ENCODE results near the gene CACNA1H. TPM values are rescaled to one million over a fixed set of nuclear protein-coding genes. Genes with fewer than 3 reads are reported as not detected.

CACNA1H gene
- total and polyA plus RNA-seq, 2 of the 8 experiments (the other 6 are each of a cell fraction or from before 2014, with no cell fraction given): 14.0 to 28.7 TPM

DNA sequence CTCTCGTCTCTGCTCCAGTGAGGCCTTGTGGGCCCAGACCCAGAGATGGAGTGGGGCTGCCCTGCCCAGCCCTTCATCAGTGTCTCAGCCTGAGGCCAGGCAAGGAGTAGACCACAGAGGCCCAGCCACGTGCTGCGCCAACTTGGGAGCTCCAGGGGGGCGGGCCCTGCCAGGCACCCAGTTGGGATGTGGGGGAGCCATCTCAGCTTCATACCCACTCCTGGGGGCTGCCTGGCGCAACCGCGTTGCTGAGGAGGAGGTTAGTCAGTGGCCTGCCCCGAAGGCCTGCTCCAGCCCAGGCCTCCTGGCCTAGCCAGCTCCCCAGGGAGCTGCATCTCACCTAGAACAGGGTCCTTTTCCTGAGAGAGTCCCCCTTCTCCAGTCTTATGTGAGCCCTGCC, 60.3 kb downstream of the CACNA1H start:
- no peak overlapping the region for H2BK20ac ChIP-seq (ENCODE audit: low read length)
- no peak overlapping the region for H3K18ac ChIP-seq (ENCODE audit: extremely low read depth, low read length)
- no peak overlapping the region for H2BK12ac ChIP-seq (ENCODE audit: low read depth, low read length)
- peaks cover 0 to 8% of the 10 kb centered on the region in 2 experiments for H4K20me1 ChIP-seq (replicated peaks in 1 of 2; ENCODE audit: control insufficient read depth in 1 of 2, insufficient read depth in 2 of 2, low read length in 2 of 2)
- no peak overlapping the region for H3K14ac ChIP-seq (ENCODE audit: insufficient read length)
- H2BK120ac ChIP-seq (replicated peaks; ENCODE audit: low read depth, low read length): no peak overlapping the region
- H2AK5ac ChIP-seq (ENCODE audit: low read depth, low read length): no peak overlapping the region
- no peak overlapping the region for H3K23ac ChIP-seq (ENCODE audit: insufficient read length)
- no peak overlapping the region for H3K4me2 ChIP-seq (ENCODE audit: insufficient read depth in 1 of 2, low read depth in 2 of 2, low read length in 2 of 2)
- H2BK5ac ChIP-seq (ENCODE audit: low read depth, low read length): no peak overlapping the region
- no peak overlapping the region for H3K4me3 ChIP-seq (ENCODE audit: extremely low read depth in 1 of 4, insufficient read depth in 2 of 4, low read depth in 3 of 4, low read length in 4 of 4)
- no peaks in the 10 kb centered on the region for H3K23me2 ChIP-seq (ENCODE audit: low read depth, low read length)
- H3K56ac ChIP-seq (replicated peaks; ENCODE audit: insufficient read length, low read depth, low read length): no peak overlapping the region
- peaks cover 4 to 70% (median 9%) of the 10 kb centered on the region in 4 experiments; a peak in 5 of 8 replicates for H3K36me3 ChIP-seq (ENCODE audit: control insufficient read depth in 2 of 4, insufficient read depth in 4 of 4, low read length in 3 of 4)
- H2AFZ ChIP-seq (ENCODE audit: low read length): no peak overlapping the region
- no peak overlapping the region for H2BK15ac ChIP-seq (ENCODE audit: low read length)
- no peaks in the 10 kb centered on the region for H3K4me1 ChIP-seq (replicated peaks in 1 of 4; ENCODE audit: control insufficient read depth in 3 of 4, insufficient read depth in 4 of 4, low read length in 3 of 4)
- FAIRE-seq (no peak), DNase-seq (ENCODE audit: low read depth in 1 of 2, low spot score in 2 of 2) (no peak)
- H3K27ac ChIP-seq (ENCODE audit: low read depth, low read length): no peak overlapping the region
- H3K9me3 ChIP-seq (ENCODE audit: insufficient read depth in 2 of 2, low read depth in 1 of 2, low read length in 1 of 2): no peaks in the 10 kb centered on the region
- POLR2A ChIA-PET (ENCODE audit: partially characterized antibody): no interaction called here
- CTCF ChIA-PET (ENCODE audit: partially characterized antibody): no interaction called here
- no peaks in the 10 kb centered on the region for H3K79me2 ChIP-seq (ENCODE audit: control insufficient read depth in 1 of 2, insufficient read depth in 2 of 2, low read length in 2 of 2)
- no peaks in the 10 kb centered on the region for H3K79me1 ChIP-seq (ENCODE audit: low read depth, low read length)
- no peaks in the 10 kb centered on the region for H3K27me3 ChIP-seq (replicated peaks in 1 of 4; ENCODE audit: control insufficient read depth in 3 of 4, extremely low read depth in 1 of 4, insufficient read depth in 3 of 4, low read length in 3 of 4)
- no peak overlapping the region for H4K8ac ChIP-seq (ENCODE audit: extremely low read depth, insufficient read depth, low read length)
- H3K9ac ChIP-seq (replicated peaks in 1 of 4; ENCODE audit: extremely low read depth in 1 of 4, low read depth in 3 of 4, low read length in 3 of 4): no peak overlapping the region
- H4K5ac ChIP-seq (ENCODE audit: insufficient read length, low read depth, low read length): no peak overlapping the region
- 85% methylated on average over 8 of the region's 8 CpGs; no CpG with 5 or more reads in 1 of the 2 experiments for WGBS, 2 experiments (ENCODE audit: extremely low coverage in 1 of 2, insufficient coverage in 1 of 2, insufficient read length in 1 of 2, insufficient replicate concordance in 2 of 2, low coverage in 1 of 2, low lambda C conversion rate in 2 of 2, missing lambda C conversion rate in 1 of 2)
- H4K91ac ChIP-seq (replicated peaks; ENCODE audit: insufficient read length, low read length): no peak overlapping the region
- H3K4ac ChIP-seq (replicated peaks; ENCODE audit: insufficient read length, low read depth, low read length): no peak overlapping the region
- TF ChIP-seq SUZ12 (IDR thresholded peaks at IDR 0.05; ENCODE audit: low read length): no peak
- TF ChIP-seq SIRT6 (IDR thresholded peaks at IDR 0.05; ENCODE audit: low read length): no peak
- no peak for TF ChIP-seq RNF2 (IDR thresholded peaks at IDR 0.05; ENCODE audit: borderline replicate concordance, low read depth, low read length, missing control alignments, poor library complexity, severe bottlenecking)
- TF ChIP-seq CBX8 (IDR thresholded peaks at IDR 0.05; ENCODE audit: borderline replicate concordance, low read depth, low read length): no peak
- no peak for TF ChIP-seq BRCA1 (IDR thresholded peaks at IDR 0.05; ENCODE audit: low read depth, low read length)
- TF ChIP-seq MAX (IDR thresholded peaks at IDR 0.05): no peak
- TF ChIP-seq CEBPB (IDR thresholded peaks at IDR 0.05; ENCODE audit: low read depth, low read length): no peak
- TF ChIP-seq SIN3A (conservative IDR thresholded peaks at IDR 0.05 in 1 of 2, IDR thresholded peaks at IDR 0.05 in 1 of 2; ENCODE audit: low read depth in 1 of 2, low read length in 2 of 2): no peak
- TF ChIP-seq, protein P1, sequence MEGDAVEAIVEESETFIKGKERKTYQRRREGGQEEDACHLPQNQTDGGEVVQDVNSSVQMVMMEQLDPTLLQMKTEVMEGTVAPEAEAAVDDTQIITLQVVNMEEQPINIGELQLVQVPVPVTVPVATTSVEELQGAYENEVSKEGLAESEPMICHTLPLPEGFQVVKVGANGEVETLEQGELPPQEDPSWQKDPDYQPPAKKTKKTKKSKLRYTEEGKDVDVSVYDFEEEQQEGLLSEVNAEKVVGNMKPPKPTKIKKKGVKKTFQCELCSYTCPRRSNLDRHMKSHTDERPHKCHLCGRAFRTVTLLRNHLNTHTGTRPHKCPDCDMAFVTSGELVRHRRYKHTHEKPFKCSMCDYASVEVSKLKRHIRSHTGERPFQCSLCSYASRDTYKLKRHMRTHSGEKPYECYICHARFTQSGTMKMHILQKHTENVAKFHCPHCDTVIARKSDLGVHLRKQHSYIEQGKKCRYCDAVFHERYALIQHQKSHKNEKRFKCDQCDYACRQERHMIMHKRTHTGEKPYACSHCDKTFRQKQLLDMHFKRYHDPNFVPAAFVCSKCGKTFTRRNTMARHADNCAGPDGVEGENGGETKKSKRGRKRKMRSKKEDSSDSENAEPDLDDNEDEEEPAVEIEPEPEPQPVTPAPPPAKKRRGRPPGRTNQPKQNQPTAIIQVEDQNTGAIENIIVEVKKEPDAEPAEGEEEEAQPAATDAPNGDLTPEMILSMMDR (IDR thresholded peaks at IDR 0.05; ENCODE audit: control extremely low read depth in 1 of 3, insufficient read depth in 1 of 3, low read depth in 1 of 3, low read length in 3 of 3): no peak
- TF ChIP-seq TBP (IDR thresholded peaks at IDR 0.05; ENCODE audit: low read depth, low read length): no peak
- TF ChIP-seq TCF12 (IDR thresholded peaks at IDR 0.05; ENCODE audit: low read depth, low read length): no peak
- TF ChIP-seq MAFK (IDR thresholded peaks at IDR 0.05; ENCODE audit: low read depth, low read length): no peak
